GM21367 (cell line): ENCODE results near the gene PTPN21.

ENCODE experiments used
- ATAC-seq: cut with Tn5 transposase; IDR thresholded peaks from one replicate; pipeline ENCODE4 v1.9.1; 2021; ENCODE audit not compliant: unreplicated experiment

PTPN21 gene

DNA sequence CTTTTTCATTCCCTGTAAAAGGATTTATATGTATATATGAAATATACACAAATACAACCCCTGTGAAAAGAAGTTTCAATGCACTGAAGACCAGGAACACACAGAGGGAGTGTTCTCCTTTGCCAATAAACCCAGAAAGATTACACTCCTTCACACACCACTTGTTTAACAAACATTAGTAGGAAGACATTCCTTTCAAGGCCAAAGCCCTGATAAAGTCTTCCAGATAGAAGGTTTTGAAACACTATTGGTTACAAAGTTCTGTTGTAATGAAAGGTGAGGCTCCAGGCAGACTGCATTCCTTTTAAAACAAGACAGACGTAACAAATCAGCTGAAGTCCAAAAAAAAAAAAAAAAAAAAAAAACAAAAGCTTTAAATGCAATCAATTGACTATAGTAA, 81.0 kb downstream of the PTPN21 start:
- ATAC-seq, result no peak

- ATAC-seq, result no peak
These were observed 84.0 kb downstream of the PTPN21 start for GRCh38 chr14:88470542-88471440.

DNA sequence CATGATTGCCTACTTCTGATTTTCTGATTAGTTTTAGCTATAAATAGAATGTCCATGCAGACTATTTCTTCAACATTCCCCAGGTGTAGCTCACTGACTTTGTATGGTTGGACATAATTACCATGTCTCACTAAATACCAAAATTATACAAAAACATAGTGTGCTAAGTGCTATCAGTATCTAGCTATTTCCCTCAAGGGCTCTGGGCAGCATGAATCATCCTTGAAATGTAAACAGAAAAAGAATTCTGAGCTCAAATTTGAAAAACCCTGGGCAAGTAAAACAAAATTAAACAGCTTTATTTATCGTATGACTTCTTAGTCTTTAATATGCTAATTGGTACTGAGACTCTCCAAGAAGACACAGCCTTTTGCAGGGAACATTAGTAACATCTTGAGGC, 86.4 kb downstream of the PTPN21 start:
- no peak for ATAC-seq

DNA sequence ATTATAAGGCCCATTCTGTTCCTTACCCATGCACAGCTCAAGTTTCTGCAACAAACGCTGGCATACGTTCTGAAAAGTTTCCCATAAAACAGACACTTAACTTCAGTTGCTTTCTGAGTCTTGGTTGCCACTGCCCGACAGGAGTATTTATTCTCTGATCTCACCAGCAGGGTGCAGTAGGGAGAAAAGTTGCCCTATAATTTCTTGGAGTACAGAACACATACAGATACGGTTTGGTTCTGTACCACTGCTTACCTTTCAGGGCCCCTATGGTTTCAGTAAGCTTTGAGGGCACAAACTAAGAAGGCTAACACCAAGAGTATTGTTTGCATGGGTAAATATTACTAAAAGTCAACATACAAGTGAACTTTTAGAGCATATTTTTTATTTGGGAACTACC, 91.5 kb downstream of the PTPN21 start:
- ATAC-seq, result no peak

GRCh38 chr14:88454886-88455285, 99.9 kb downstream of the PTPN21 start:
- ATAC-seq, result no peak

- ATAC-seq, result no peak
These were observed 102.6 kb downstream of the PTPN21 start for GRCh38 chr14:88452231-88452630.

DNA sequence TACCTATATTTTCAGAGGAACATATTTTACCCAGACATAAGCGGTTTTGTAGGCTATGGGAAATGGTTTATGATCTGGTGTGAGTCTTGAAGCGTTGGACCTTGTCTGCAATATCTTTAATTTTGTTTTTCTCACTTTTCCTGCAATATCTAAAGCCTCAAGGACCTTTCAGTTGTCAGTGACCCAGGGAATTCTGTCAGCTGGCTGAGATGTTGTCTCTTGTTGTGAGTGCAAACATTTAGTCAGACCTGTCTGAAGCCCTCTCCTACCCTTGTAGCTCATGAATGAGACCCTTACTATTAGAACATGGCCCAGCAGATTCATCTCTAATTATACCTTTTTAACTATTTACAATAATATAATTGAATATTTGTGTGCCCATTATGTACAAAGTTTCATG, 115.7 kb downstream of the PTPN21 start:
- no peak for ATAC-seq

GRCh38 chr14:88437658-88438057, 117.1 kb downstream of the PTPN21 start:
- no peak for ATAC-seq

DNA sequence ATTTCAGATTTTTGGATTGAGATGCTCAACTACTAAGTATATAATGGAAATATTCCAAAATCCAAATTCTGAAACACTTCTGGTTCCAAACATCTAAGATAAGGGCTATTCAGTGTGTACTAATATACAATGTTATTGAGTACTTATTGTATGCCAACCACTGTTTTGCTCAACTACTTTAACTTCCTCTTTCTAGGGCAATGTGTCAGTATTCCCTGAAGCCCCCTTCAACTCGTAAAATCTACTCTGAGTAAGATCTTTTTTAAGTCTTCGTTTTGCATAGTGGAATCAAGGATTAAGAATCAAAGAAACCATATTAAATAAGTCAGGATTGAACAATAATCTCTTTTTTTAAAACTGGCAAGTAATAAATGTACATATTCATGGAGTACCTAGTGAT, 123.8 kb downstream of the PTPN21 start:
- no peak for ATAC-seq

DNA sequence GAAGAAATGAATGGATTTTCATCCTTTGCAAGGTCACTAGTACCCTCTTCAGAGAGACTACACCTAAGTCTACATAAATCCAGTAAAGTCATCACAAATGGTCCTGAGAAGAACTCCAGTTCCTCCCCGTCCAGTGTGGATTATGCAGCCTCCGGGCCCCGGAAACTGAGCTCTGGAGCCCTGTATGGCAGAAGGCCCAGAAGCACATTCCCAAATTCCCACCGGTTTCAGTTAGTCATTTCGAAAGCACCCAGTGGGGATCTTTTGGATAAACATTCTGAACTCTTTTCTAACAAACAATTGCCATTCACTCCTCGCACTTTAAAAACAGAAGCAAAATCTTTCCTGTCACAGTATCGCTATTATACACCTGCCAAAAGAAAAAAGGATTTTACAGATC, 128.5 kb downstream of the PTPN21 start:
- no peak for ATAC-seq

- no peak for ATAC-seq
These were observed 130.2 kb downstream of the PTPN21 start for GRCh38 chr14:88424573-88424972.

DNA sequence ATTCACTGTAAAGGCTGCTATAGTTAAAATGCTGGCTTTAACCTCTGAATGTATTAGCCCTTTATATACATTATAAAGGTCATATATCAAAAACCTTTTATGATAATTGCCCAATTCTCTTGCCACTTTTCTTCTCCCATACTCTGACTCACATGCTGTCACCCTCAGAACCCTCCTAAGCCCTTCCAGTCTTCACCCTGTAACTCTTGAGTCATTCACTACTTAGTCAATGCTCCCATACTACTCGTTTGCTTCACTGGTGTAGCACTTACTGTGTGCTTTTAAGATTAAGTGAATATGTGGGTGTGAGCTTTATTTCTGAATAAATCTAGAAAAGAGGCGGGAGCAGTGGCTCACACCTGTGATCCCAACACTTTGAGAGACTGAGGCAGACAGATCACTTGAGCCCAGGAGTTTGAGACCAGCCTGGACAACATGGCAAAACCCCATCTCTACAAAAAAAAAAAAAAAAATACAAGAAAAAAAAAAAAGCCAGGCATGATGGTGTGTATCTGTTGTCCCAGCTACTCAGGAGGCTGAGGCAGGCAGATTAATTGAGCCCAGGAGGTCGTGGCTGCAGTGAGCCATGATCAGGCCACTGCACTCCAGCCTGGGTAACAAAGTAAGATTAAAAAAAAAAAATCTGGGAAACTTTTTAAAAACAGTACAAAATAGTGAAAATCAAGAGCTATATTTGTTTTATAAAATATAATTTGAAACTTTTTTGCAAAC, 131.7 kb downstream of the PTPN21 start:
- ATAC-seq, result no peak

- ATAC-seq, result no peak
These were observed 132.8 kb downstream of the PTPN21 start for GRCh38 chr14:88422047-88422446.

DNA sequence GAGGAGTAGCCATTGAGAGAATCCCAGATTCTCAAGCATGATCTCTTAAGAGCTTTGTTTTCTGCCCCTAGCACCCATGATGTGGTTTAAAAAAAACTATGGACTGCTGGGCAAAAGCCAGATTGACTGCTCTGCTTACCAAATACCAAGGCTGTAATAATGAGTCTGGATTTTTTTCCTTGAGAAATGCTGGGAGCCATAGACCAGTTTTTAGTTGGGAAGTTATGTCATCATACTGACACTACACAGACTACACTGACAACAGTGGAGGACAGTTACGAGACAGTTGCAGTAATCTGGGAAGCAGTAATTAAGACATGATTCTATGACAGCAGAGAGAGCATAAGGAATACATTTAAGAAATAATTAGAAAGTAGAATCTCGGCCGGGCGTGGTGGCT, 133.5 kb downstream of the PTPN21 start:
- ATAC-seq, result no peak

GRCh38 chr14:88420187-88420586, 134.6 kb downstream of the PTPN21 start:
- no peak for ATAC-seq

DNA sequence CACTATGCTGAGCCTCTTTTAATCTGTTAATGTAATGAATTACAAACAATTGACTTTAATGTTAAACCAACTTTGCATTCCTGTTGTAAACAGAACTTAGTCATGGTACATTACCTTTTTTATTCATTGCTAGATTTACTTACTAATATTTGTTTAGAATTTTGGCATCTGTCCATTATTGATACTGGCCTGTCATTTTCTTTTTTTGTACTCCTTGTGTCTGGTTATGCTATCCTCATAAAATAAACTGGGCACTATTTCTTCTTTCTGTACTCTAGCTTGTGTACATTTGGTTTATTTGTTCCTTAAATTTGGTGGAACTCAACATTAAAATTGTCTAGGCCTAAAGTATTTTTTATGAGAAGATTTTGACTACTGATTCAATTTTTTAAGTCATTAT, 137.2 kb downstream of the PTPN21 start:
- ATAC-seq, result no peak
